Trophoblast cell (in vitro differentiated cells and primary cell): ENCODE results near the gene LCE5A.
"Not testable (repeated sequence)": the region's sequence is repeated elsewhere in the genome, so short reads cannot be mapped to it uniquely, and the experiment has no call there.

Experiments used
- DNase-seq, 2 donors: peaks; one replicate each; pipeline ENCODE4 v3.0.0-alpha.2; 2016
- H2AFZ ChIP-seq: 2 replicates; pipeline ENCODE4 v1.6.1; 2013; ENCODE audit warnings: low read length, moderate library complexity, mild to moderate bottlenecking; ENCODE audit not compliant: insufficient read depth, poor library complexity
- H2AK5ac ChIP-seq: 2 replicates; pipeline ENCODE4 v1.6.1; 2013; ENCODE audit warnings: mild to moderate bottlenecking, low read length
- H2BK120ac ChIP-seq: 2 replicates; pipeline ENCODE4 v1.6.1; 2013; ENCODE audit warnings: low read length, mild to moderate bottlenecking, moderate library complexity; ENCODE audit not compliant: insufficient read depth, poor library complexity
- H2BK12ac ChIP-seq: 2 replicates; pipeline ENCODE4 v1.6.1; 2013; ENCODE audit warnings: mild to moderate bottlenecking, low read length, moderate library complexity
- H2BK5ac ChIP-seq: 2 replicates; pipeline ENCODE4 v1.6.1; 2013; ENCODE audit warnings: low read length, low read depth, moderate library complexity, mild to moderate bottlenecking; ENCODE audit not compliant: poor library complexity
- H3K14ac ChIP-seq: 2 replicates; pipeline ENCODE4 v1.6.1; 2013; ENCODE audit warnings: mild to moderate bottlenecking, low read length
- H3K18ac ChIP-seq: 2 replicates; pipeline ENCODE4 v1.6.1; 2013; ENCODE audit warnings: mild to moderate bottlenecking, low read length
- H3K23ac ChIP-seq: 2 replicates; pipeline ENCODE4 v1.6.1; 2013; ENCODE audit warnings: low read length
- H3K27ac ChIP-seq: 2 replicates; pipeline ENCODE4 v1.5.1; 2013; ENCODE audit warnings: low read depth, mild to moderate bottlenecking, inconsistent platforms, low read length, moderate library complexity
- H3K27me3 ChIP-seq: 2 replicates; pipeline ENCODE4 v1.6.1; 2013; ENCODE audit warnings: inconsistent platforms, mild to moderate bottlenecking, low read length, moderate library complexity; ENCODE audit not compliant: insufficient read depth
- H3K36me3 ChIP-seq, 2 experiments: 1 replicate in 1 of 2; 2 replicates in 1 of 2; pipeline ENCODE4 v1.6.1; 2013; ENCODE audit warnings: low read length in 2 of 2, mild to moderate bottlenecking in 2 of 2, moderate library complexity in 1 of 2; ENCODE audit not compliant: insufficient read depth in 2 of 2, control insufficient read depth in 1 of 2
- H3K4ac ChIP-seq: 2 replicates; pipeline ENCODE4 v1.6.1; 2013; ENCODE audit warnings: low read depth, mild to moderate bottlenecking, low read length, moderate library complexity
- H3K4me1 ChIP-seq, 2 experiments: 1 replicate in 1 of 2; 2 replicates in 1 of 2; pipeline ENCODE4 v1.6.1; 2013; ENCODE audit warnings: low read length in 2 of 2, mild to moderate bottlenecking in 2 of 2, moderate library complexity in 1 of 2; ENCODE audit not compliant: insufficient read depth in 2 of 2, control insufficient read depth in 1 of 2
- H3K4me2 ChIP-seq: 2 replicates; pipeline ENCODE4 v1.6.1; 2013; ENCODE audit warnings: inconsistent platforms, mild to moderate bottlenecking, low read length, moderate library complexity
- H3K4me3 ChIP-seq: 2 replicates; pipeline ENCODE4 v1.5.1; 2013; ENCODE audit warnings: mild to moderate bottlenecking, low read depth, low read length, inconsistent platforms
- H3K79me1 ChIP-seq: one replicate; pipeline ENCODE4 v1.6.1; 2013; ENCODE audit warnings: low read length
- H3K79me2 ChIP-seq: 2 replicates; pipeline ENCODE4 v1.6.1; 2013; ENCODE audit warnings: low read length, mild to moderate bottlenecking; ENCODE audit not compliant: control insufficient read depth, insufficient read depth, poor library complexity
- H3K9ac ChIP-seq: 2 replicates; pipeline ENCODE4 v1.6.1; 2013; ENCODE audit warnings: mild to moderate bottlenecking, low read length
- H3K9me3 ChIP-seq: 2 replicates; pipeline ENCODE4 v1.6.1; 2013; ENCODE audit warnings: low read depth, mild to moderate bottlenecking, control low read depth, inconsistent platforms, low read length; ENCODE audit not compliant: insufficient read depth
- H4K12ac ChIP-seq: 2 replicates; pipeline ENCODE4 v1.6.1; 2013; ENCODE audit warnings: low read depth, mild to moderate bottlenecking, low read length, moderate library complexity
- H4K8ac ChIP-seq: 2 replicates; pipeline ENCODE4 v1.6.1; 2013; ENCODE audit warnings: low read depth, mild to moderate bottlenecking, low read length, moderate library complexity
- H4K91ac ChIP-seq: one replicate; pipeline ENCODE4 v1.6.1; 2013; ENCODE audit warnings: low read depth, mild to moderate bottlenecking, low read length, moderate library complexity
- WGBS: extraction: QIAGEN DNeasy Blood & Tissue Kit; methylation state at CpG from one replicate; pipeline ENCODE4 v1.1.7; 2013; ENCODE audit warnings: missing lambda C conversion rate; ENCODE audit not compliant: insufficient read length, insufficient coverage; ENCODE audit errors: extremely low coverage; 5-methylcytosine and 5-hydroxymethylcytosine counted together

The LCE5A gene

GRCh38 chr1:152539901-152540300 is 29.3 kb downstream of the LCE5A start:
- Histone ChIP-seq H3K23ac (no peak overlapping the region), H3K9ac (no peak overlapping the region), H2BK120ac (no peak overlapping the region), H2BK5ac (no peak overlapping the region), H3K27ac (no peak overlapping the region), H3K27me3 (no peaks in the 10 kb centered on the region), H3K4me2 (no peak overlapping the region), H3K4me1 (no peaks in the 10 kb centered on the region), H3K36me3 (no peaks in the 10 kb centered on the region), H3K14ac (no peak overlapping the region), H3K4ac (no peak overlapping the region), H4K91ac (no peak overlapping the region), H3K9me3 (peaks cover 27% of the 10 kb centered on the region), H2BK12ac (no peak overlapping the region), H3K79me1 (no peaks in the 10 kb centered on the region), H3K18ac (no peak overlapping the region), H2AK5ac (no peak overlapping the region), H3K4me3 (no peak overlapping the region), H4K12ac (no peak overlapping the region), H2AFZ (no peak overlapping the region), H4K8ac (no peak overlapping the region), H3K79me2 (no peaks in the 10 kb centered on the region)
- DNase-seq = peak; percentile 36 to 68
- no CpG with 5 or more reads among the region's 2 CpGs for WGBS

GRCh38 chr1:152543820-152544219 is 33.2 kb downstream of the LCE5A start:
- Histone ChIP-seq H3K14ac (no peak overlapping the region), H4K8ac (no peak overlapping the region), H3K4me3 (peak overlapping the region; percentile 4), H3K4me1 (no peaks in the 10 kb centered on the region), H3K27me3 (no peaks in the 10 kb centered on the region), H3K79me2 (no peaks in the 10 kb centered on the region), H2BK5ac (no peak overlapping the region), H3K18ac (no peak overlapping the region), H3K36me3 (no peaks in the 10 kb centered on the region), H2AFZ (no peak overlapping the region), H3K4ac (no peak overlapping the region), H3K9ac (no peak overlapping the region), H4K91ac (no peak overlapping the region), H4K12ac (no peak overlapping the region), H3K23ac (no peak overlapping the region), H3K4me2 (no peak overlapping the region), H3K79me1 (no peaks in the 10 kb centered on the region), H3K27ac (no peak overlapping the region), H2BK120ac (no peak overlapping the region), H3K9me3 (peaks cover 22% of the 10 kb centered on the region), H2AK5ac (no peak overlapping the region), H2BK12ac (no peak overlapping the region)
- DNase-seq = peak in 1 of 2 donors; percentile 7
- no CpG with 5 or more reads among the region's 4 CpGs for WGBS

GRCh38 chr1:152546704-152547103 is 36.1 kb downstream of the LCE5A start:
- Histone ChIP-seq H2BK120ac (no peak overlapping the region), H3K27ac (no peak overlapping the region)

GRCh38 chr1:152548358-152548757 is 37.8 kb downstream of the LCE5A start:
- H3K36me3 ChIP-seq, H2BK120ac ChIP-seq, H2BK12ac ChIP-seq, H3K27ac ChIP-seq, H3K79me1 ChIP-seq, H2BK5ac ChIP-seq, H2AK5ac ChIP-seq, H3K4me2 ChIP-seq, H3K23ac ChIP-seq, DNase-seq, H3K4me3 ChIP-seq, H4K8ac ChIP-seq, H3K4me1 ChIP-seq, H4K91ac ChIP-seq, H3K4ac ChIP-seq, H3K9ac ChIP-seq, H3K18ac ChIP-seq, H3K79me2 ChIP-seq, H2AFZ ChIP-seq, H3K14ac ChIP-seq, H4K12ac ChIP-seq, H3K27me3 ChIP-seq: not testable (repeated sequence)
- WGBS = no CpG with 5 or more reads among the region's 1 CpG
- H3K9me3 ChIP-seq = peaks cover 17% of the 10 kb centered on the region

More at GRCh38 chr1:152546704-152547103, 36.1 kb downstream of the LCE5A start:
- peaks cover 20% of the 10 kb centered on the region for H3K9me3 ChIP-seq
- no peak for DNase-seq
- no peaks in the 10 kb centered on the region for H3K36me3 ChIP-seq
- H3K4ac ChIP-seq = no peak overlapping the region
- no peak overlapping the region for H3K9ac ChIP-seq
- no peak overlapping the region for H4K12ac ChIP-seq
- H4K8ac ChIP-seq = no peak overlapping the region
- H3K18ac ChIP-seq = no peak overlapping the region
- no peak overlapping the region for H3K14ac ChIP-seq
- no peak overlapping the region for H3K4me2 ChIP-seq
- no peak overlapping the region for H3K4me3 ChIP-seq
- H2AFZ ChIP-seq = no peak overlapping the region
- H2BK5ac ChIP-seq = no peak overlapping the region
- H3K79me2 ChIP-seq = no peaks in the 10 kb centered on the region
- no peak overlapping the region for H3K23ac ChIP-seq
- WGBS = no CpG with 5 or more reads among the region's 1 CpG
- H2AK5ac ChIP-seq = no peak overlapping the region
- no peak overlapping the region for H2BK12ac ChIP-seq
- H3K27me3 ChIP-seq = no peaks in the 10 kb centered on the region
- H3K4me1 ChIP-seq = no peaks in the 10 kb centered on the region
- no peak overlapping the region for H4K91ac ChIP-seq
- no peaks in the 10 kb centered on the region for H3K79me1 ChIP-seq
